MCF 10A (cell line): ENCODE results near the gene FDCSP. TPM values are rescaled to one million over a fixed set of nuclear protein-coding genes. Genes with fewer than 3 reads are reported as not detected.

ENCODE experiments used
- BruUV-seq: library from RNA; stranded (reverse); fragments of 400-500 nt; replicated peaks from 2 replicates; lab custom pipeline; 2021; lab: Mats Ljungman, UMichigan
- CTCF ChIA-PET: fragments of 300-600 bp; sonication (Branson Sonifier 250); formaldehyde crosslinking; extraction: SDS; loops from one replicate; lab custom pipeline; 2021; ENCODE audit warnings: antibody characterized with exemption, inconsistent platforms; lab: Yijun Ruan, JAX
- POLR2A ChIA-PET: fragments of 300-600, 350-650 bp; sonication (Branson Sonifier 250); formaldehyde crosslinking; extraction: SDS; loops from one replicate; lab custom pipeline; 2020; ENCODE audit warnings: antibody characterized with exemption, inconsistent platforms; lab: Yijun Ruan, JAX
- DNase-seq: peaks from one replicate; pipeline ENCODE4 v3.0.0-alpha.2; 2018; ENCODE audit not compliant: unreplicated experiment
- H3K27ac Mint-ChIP-seq: one replicate; pipeline ENCODE4 v1.8.0; 2022; ENCODE audit warnings: mild to moderate bottlenecking, low read depth, mixed read lengths; ENCODE audit not compliant: unreplicated experiment
- H3K27me3 Mint-ChIP-seq: one replicate; pipeline ENCODE4 v1.8.0; 2022; ENCODE audit warnings: mixed read lengths; ENCODE audit not compliant: insufficient read depth, unreplicated experiment
- H3K36me3 Mint-ChIP-seq: one replicate; pipeline ENCODE4 v1.8.0; 2022; ENCODE audit warnings: mild to moderate bottlenecking, moderate library complexity, mixed read lengths; ENCODE audit not compliant: insufficient read depth, unreplicated experiment
- H3K4me1 Mint-ChIP-seq: one replicate; pipeline ENCODE4 v1.8.0; 2022; ENCODE audit warnings: mixed read lengths; ENCODE audit not compliant: insufficient read depth, unreplicated experiment
- H3K4me3 Mint-ChIP-seq: one replicate; pipeline ENCODE4 v1.8.0; 2022; ENCODE audit warnings: mild to moderate bottlenecking, moderate library complexity, mixed read lengths; ENCODE audit not compliant: unreplicated experiment
- H3K9me3 Mint-ChIP-seq: one replicate; pipeline ENCODE4 v1.8.0; 2022; ENCODE audit warnings: mixed read lengths; ENCODE audit not compliant: unreplicated experiment
- CTCF ChIP-seq: fragments of 200-600 bp; IDR thresholded peaks from one replicate; pipeline ENCODE4 v1.8.0; 2022; ENCODE audit warnings: antibody characterized with exemption, mild to moderate bottlenecking; ENCODE audit not compliant: unreplicated experiment
- intact Hi-C: fragments of 100-400 bp; cut with micrococcal nuclease; formaldehyde crosslinking; loops from 2 replicates; pipeline ENCODE4 v1.14.1; 2022
- total RNA-seq: library from RNA; stranded (reverse); gene quantifications from 2 replicates; pipeline ENCODE4 v1.2.3, GENCODE V29; 2022

Gene FDCSP
- total RNA-seq, 1 experiment from 2014 or later: not detected

- Mint-ChIP-seq H3K9me3 (no peaks in the 10 kb centered on the region), H3K27ac (no peak overlapping the region)
- no TSS peak for BruUV-seq
Observed at GRCh38 chr4:70251945-70252277, 26.0 kb downstream of the FDCSP start.

GRCh38 chr4:70269674-70270073, 43.8 kb downstream of the FDCSP start:
- intact Hi-C loops: loop anchor here (2.0 kb wide), 1 partner anchor 373 kb away; no protein-coding TSS in a partner anchor
- BruUV-seq: no TSS peak
- Mint-ChIP-seq H3K27ac (no peak overlapping the region), H3K4me3 (no peak overlapping the region), H3K27me3 (peaks cover 14% of the 10 kb centered on the region), H3K9me3 (no peaks in the 10 kb centered on the region), H3K4me1 (no peaks in the 10 kb centered on the region), H3K36me3 (no peaks in the 10 kb centered on the region)
- ChIA-PET POLR2A (interaction anchor here (0.7 kb wide), 1 partner anchor 41 kb away, joined by 4 read pairs; no protein-coding TSS in a partner anchor), CTCF (interaction anchor here (0.5 to 1.5 kb wide), 9 partner anchors 26 to 998 kb away, joined by 3 to 7 read pairs (median 3); no protein-coding TSS in a partner anchor)
- peak; percentile 19 for TF ChIP-seq CTCF
- peak; percentile 22 for DNase-seq

More at GRCh38 chr4:70251945-70252277, 26.0 kb downstream of the FDCSP start:
- ChIA-PET CTCF (interaction anchor here (1.4 kb wide), 1 partner anchor 16 kb away, joined by 4 read pairs; no protein-coding TSS in a partner anchor), POLR2A (no interaction called here)
- Mint-ChIP-seq H3K4me3 (no peak overlapping the region), H3K36me3 (no peaks in the 10 kb centered on the region), H3K27me3 (no peaks in the 10 kb centered on the region), H3K4me1 (no peaks in the 10 kb centered on the region)
- DNase-seq: no peak
- no peak for TF ChIP-seq CTCF
- intact Hi-C loops: no loop called here

- H3K4me3 Mint-ChIP-seq: no peak overlapping the region
- no TSS peak for BruUV-seq
Observed at GRCh38 chr4:70277121-70277520, 51.2 kb downstream of the FDCSP start.

GRCh38 chr4:70280567-70280966, 54.6 kb downstream of the FDCSP start:
- peaks cover 10% of the 10 kb centered on the region for H3K27me3 Mint-ChIP-seq
- intact Hi-C loops: no loop called here
- CTCF ChIA-PET: interaction anchor here (0.7 kb wide), 1 partner anchor 446 kb away, joined by 4 read pairs; no protein-coding TSS in a partner anchor

More at GRCh38 chr4:70277121-70277520, 51.2 kb downstream of the FDCSP start:
- H3K36me3 Mint-ChIP-seq: no peaks in the 10 kb centered on the region
- H3K4me1 Mint-ChIP-seq: no peaks in the 10 kb centered on the region
- TF ChIP-seq CTCF: no peak
- H3K27me3 Mint-ChIP-seq: peaks cover 25% of the 10 kb centered on the region
- no peak for DNase-seq
- no peak overlapping the region for H3K27ac Mint-ChIP-seq
- H3K9me3 Mint-ChIP-seq: no peaks in the 10 kb centered on the region
- ChIA-PET CTCF (no interaction called here), POLR2A (no interaction called here)
- intact Hi-C loops: no loop called here

More at GRCh38 chr4:70280567-70280966, 54.6 kb downstream of the FDCSP start:
- DNase-seq: no peak
- TF ChIP-seq CTCF: no peak
- no peak overlapping the region for H3K27ac Mint-ChIP-seq
- no peaks in the 10 kb centered on the region for H3K36me3 Mint-ChIP-seq
- no TSS peak for BruUV-seq
- POLR2A ChIA-PET: no interaction called here
- H3K4me3 Mint-ChIP-seq: no peak overlapping the region
- H3K9me3 Mint-ChIP-seq: no peaks in the 10 kb centered on the region
- H3K4me1 Mint-ChIP-seq: no peaks in the 10 kb centered on the region

Other genes starting within 250 kb of the FDCSP start
- not detected in 2 replicates for gene STATH, start 230.2 kb upstream of the FDCSP start, total RNA-seq
- gene HTN3, start 197.7 kb upstream of the FDCSP start, total RNA-seq: not detected in 2 replicates
- not detected in 2 replicates for gene HTN1, start 175.7 kb upstream of the FDCSP start, total RNA-seq
- gene PRR27, start 71.9 kb upstream of the FDCSP start, total RNA-seq: not detected in 2 replicates
- gene ODAM, start 30.4 kb upstream of the FDCSP start, total RNA-seq: not detected in 2 replicates
- gene CSN3, start 16.5 kb downstream of the FDCSP start, total RNA-seq: not detected in 2 replicates
- gene CABS1, start 108.9 kb downstream of the FDCSP start, total RNA-seq: not detected in 2 replicates
- not detected in 2 replicates for gene SMR3A, start 134.6 kb downstream of the FDCSP start, total RNA-seq
- gene SMR3B, start 157.0 kb downstream of the FDCSP start, total RNA-seq: not detected in 2 replicates
- not detected in 2 replicates for gene OPRPN, start 171.8 kb downstream of the FDCSP start, total RNA-seq
- gene MUC7, start 246.1 kb downstream of the FDCSP start, total RNA-seq: not detected in 2 replicates